NCI-H774 (cell line): ENCODE results near the gene EMC6.
A peak's percentile ranks its signal among the peaks of the same experiment; 100 is the strongest.

Experiments used
- DNase-seq: peaks from one replicate; lab custom pipeline; 2025; lab: John Stamatoyannopoulos, UW

EMC6 gene

DNA sequence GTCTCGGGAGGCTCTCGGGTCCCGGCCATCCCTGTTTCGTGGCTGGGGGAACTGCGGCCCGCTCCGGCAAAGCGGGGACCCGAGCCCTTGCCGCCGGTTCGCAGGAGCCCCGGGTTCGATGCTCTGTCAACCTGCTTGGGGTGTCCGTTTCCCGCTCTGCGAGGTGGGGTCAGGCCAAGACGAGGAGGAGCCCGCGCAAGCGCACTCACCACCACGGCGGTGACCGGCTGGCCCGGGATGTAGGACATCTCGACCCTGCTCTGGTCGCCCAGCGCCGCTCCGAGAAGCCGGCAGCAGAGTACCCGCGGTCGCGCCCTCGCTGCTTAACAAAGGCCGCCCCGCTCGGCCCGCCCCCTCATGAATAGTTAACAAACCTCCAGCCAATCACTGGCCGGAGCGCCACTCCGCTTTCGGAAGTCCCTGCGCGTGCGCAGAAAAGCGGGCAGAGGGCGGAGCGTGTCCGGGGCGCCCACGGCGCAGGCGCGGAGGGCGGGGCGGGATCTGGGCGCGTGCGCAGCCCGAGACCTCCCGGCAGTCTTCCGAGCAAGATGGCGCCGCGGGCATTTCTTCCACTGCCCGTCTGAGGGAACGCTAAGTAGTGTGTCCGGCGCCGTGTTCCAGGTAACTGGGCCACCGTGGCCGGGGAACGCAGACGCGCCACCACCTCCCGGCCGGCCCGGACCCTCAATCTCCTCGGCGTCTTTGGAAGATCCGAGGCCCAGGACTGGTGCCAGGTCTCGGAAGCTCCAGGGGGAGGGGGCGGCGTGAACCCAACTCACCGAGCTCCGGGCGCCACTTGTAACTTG is at the start of gene EMC6, which contains the start of gene TAX1BP3:
Gene EMC6 (plus strand): TSS at position 534 of the 806 bp plus-strand sequence. CDS start 335 bp downstream, outside the sequence.
Gene TAX1BP3 (minus strand): TSS at position 300 of the 806 bp plus-strand sequence. CDS start 52 bp downstream, at position 248.
- DNase-seq = peak; percentile 88

- no peak for DNase-seq
These were observed 47.4 kb upstream of the EMC6 start for GRCh38 chr17:3621146-3621720.

DNA sequence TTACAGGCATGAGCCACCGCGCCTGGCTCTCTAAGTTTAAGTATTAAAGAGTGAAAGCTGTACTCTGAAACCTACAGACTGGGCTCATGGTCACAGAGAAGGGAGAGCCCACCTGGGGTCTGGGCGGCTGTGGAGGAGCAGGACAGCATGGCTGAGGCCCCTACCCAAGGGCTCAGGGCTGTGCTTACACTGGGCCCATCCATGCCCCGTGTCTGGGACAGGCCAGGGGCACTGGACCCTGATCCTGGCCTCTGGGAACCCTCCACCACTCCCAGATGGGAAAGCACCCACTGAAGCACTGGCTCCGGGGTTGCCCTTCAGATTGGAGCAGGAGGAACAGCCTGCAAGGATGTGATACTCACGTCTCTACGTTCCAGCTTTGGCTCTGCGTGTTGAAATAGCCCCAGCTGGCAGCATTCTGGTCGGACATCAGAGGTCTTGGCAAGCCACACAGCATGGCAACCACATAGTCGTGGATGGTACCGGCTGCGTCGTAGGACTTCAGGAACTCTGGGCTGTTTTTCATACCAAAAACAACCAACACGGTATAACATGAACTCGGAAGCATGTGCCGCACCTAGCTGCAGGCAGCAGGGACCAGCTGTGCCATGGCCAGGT is 45.5 kb upstream of the EMC6 start:
- DNase-seq = no peak

DNA sequence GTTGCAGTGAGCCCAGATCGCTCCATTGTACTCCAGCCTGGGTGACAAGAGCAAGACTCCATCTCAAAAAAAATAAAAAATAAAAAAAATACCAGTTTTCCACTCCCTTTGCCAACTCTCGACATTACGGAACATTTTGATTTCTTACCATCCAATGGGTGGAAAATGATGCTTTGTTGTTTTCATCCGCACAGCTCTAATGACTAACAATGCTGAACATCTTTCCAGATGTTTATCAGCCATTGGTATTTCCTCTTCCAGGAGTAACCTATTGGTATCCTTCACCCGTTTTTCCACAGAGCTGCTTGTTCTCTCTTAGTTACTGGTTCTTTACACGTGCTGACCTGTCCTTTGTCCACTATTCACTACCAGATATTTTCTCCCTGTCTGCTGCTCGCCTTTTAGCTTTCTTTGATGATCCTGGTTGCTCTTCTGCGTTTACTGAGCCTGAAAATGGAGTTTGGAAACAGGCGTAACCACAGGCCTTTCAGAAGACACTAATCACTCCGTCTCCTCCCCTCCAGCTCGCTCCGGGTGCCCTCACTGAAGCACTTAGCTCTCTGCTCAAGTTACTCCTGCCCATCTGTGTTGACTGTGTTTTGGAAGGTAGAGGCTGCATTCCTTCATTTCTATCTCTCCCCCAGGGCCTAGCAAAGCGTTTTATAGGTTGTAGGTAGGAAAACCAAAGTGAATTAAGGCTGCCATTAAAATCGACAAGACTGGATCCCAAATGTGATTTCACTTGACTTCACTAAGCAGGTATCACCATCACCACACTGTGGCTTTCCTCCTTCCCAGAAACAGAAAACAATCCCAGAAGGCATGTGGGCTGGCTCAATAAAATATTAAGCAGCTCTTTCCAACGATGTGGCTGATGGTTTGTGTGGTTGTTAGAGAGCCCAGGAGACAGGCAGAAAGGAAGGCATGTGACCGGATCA is 41.5 kb upstream of the EMC6 start:
- DNase-seq = no peak

- DNase-seq = no peak
These were observed 40.8 kb upstream of the EMC6 start for GRCh38 chr17:3627769-3628167.

DNA sequence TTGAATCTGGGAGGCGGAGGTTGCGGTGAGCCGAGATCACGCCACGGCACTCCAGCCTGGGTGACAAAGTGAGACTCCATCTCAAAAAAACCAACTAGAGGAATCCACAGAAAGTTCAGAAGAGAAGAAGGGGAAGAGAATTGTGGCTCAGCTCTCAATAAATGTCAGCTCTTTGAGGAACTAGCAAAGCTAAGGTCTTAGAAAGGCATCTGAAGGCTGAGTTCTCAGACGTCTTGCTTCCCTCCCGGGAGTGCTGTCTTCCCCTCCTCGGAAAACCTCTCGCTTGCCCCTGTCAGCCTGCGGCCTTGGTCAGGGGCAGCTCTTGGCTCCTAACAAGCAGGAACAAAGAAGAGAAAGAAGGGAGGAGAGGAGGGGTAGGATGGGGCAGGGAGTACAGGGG is 37.8 kb upstream of the EMC6 start:
- DNase-seq = no peak

DNA sequence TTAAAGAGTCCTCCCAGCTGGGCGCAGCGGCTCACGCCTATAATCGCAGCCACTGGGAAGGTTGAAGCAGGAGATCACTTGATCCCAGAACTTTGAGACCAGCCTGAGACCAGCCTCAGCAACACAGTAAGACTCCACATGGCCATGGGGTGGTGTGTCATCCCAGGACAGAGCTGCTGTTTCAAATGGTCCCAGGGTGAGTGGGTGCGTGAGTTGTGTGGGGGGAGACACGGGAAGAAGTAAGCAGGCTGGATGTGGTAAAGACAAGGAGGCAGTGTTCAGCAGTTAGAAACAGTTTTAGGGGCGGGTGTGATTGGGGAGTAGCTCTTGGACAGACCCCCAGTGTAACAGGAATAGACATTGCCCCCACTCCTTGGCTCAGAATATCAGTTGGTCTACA is 36.3 kb upstream of the EMC6 start:
- DNase-seq = no peak

DNA sequence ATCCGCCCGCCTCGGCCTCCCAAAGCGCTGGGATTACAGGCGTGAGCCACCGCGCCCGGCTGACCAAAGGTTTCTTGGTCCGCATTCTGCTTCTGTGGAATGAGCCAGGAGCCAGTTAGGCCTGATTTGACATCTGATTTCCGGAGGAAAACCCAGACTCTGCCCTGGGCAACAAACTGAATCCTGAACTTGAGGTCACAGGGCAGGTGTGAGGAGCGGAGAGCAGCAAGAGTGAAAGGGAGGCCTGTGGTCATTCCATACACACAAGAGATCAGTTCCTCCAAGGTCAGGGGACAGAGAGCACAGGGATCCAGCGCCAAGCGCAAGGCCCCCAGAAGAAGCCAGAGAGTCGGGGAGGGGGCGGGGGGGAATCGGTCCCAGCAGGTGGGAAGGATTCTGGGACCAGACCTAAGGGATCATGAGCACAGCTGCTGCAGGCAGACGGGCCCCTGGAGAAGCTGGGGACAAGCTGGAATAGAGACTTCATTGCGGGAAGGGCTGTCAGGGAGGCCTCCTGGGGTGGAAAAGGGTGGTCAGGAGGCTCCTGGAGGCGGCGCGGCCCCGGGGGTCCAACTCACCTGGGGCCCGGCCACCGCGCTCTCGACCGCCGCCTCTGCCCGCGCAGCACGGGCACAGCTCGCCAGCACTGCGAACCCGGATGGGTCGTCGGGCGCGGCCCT is 33.0 kb upstream of the EMC6 start:
- no peak for DNase-seq

DNA sequence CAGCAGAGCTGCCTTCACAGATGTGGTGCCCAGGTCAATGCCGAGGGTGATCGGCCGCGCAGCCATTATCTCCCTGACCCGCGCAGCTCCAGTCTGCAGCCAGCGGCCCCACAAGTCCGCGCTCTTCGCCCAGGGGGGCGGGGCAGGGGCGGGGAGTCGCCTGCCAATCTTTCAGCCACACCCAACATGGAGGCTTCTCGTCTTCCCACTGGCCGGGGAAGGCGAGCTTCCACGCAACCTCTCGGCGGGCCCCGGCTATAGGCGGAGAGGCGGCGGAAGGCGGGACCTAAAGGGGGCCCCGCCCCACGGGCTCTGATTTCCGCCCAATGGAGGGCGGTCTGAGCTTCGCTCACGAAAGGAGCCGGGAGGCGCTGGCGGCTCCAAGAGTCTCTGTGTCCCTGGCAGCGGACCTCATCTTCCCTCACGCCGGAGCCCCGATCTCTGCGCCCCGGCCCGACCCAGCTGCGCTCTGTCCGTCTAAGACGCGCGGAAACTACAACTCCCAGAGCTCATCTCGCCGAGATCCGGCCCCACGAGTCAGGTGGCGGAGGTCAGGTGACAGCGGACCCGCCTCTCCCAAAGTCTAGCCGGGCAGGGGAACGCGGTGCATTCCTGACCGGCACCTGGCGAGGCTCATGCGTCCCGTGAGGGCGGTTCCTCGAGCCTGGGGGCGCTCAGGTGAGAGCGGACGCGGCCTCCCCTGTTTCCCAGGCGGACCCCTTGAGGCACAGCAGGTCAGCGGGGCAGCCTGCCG is 32.3 kb upstream of the EMC6 start, which contains the start of the genes CTNS and SHPK:
Gene CTNS (plus strand): TSS at position 607 of the 754 bp plus-strand sequence. CDS start 3,447 bp downstream, outside the sequence.
Gene SHPK (minus strand): TSS at position 97 of the 754 bp plus-strand sequence. CDS start 31 bp downstream, at position 66.
- DNase-seq = peak; percentile 80

DNA sequence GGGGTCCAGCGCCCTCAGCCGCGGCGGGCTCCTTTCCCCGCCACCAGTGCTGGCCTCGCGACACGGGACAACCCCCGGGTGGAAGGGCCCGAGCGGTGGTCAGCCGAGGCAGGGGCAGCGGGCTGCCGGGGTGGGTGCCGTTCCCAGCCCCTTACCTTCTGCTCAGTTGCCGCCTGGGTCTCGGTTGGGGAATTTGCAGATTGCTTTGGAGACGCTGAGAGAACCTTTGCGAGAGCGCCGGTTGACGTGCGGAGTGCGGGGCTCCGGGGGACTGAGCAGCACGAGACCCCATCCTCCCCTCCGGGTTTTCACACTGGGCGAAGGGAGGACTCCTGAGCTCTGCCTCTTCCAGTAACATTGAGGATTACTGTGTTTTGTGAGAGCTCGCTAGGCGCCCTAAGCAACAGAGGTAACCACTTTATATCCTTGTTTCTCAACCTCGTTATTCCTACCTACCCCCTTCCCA is 31.7 kb upstream of the EMC6 start:
- no peak for DNase-seq

DNA sequence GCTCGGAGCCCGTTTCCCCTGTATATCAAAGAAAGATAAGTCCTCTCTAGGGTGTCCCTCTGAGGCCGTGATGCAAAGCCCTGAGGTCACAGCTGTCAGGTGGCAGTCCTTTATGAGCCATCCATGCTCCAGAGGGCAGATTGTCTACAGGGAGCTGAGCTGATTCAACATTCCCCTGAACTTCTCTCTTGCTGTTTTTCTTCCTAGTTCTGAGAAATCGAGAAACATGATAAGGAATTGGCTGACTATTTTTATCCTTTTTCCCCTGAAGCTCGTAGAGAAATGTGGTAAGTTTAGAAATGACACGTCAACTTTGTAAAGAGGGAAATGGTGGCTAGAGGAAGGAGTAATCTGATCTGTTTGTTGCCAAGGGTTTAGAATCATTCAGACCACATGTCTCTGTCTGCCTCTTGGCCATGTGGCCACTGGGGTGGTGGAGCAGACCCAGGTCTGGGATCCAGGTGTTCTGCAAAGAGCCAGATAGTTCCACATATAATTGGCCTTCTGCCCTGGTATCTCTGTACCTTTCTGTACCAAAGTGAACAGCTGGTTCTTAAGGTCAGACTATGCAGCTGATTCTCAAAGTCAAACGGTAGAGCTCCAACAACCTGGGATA is 28.5 kb upstream of the EMC6 start:
- no peak for DNase-seq

- DNase-seq = no peak
These were observed 27.6 kb upstream of the EMC6 start for GRCh38 chr17:3641014-3641413.

GRCh38 chr17:3641717-3642486 is 26.7 kb upstream of the EMC6 start:
- DNase-seq = no peak

- DNase-seq = no peak
These were observed 24.7 kb upstream of the EMC6 start for GRCh38 chr17:3643889-3644349.

DNA sequence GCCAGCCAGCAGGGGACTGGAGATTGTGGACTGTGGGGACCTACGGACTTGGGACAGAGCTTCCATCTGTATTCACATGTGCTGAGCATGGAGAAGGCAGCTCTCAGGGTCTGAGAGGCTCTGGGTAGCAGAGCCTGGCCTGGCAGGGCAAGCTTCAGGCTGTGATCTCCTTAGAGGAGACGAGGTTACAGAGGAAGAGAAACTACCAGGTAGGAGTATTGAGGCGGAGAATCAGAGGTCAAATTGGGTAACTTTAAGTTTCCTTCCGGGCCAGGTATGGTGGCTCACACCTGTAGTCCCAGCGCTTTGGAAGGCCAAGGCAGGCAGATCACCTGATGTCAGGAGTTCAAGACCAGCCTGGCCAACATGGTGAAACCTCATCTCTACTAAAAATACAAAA is 23.3 kb upstream of the EMC6 start:
- DNase-seq = no peak

GRCh38 chr17:3647251-3647650 is 21.4 kb upstream of the EMC6 start:
- no peak for DNase-seq

GRCh38 chr17:3647769-3648555 is 20.6 kb upstream of the EMC6 start:
- peak; percentile 8 for DNase-seq

- no peak for DNase-seq
These were observed 12.8 kb upstream of the EMC6 start for GRCh38 chr17:3655766-3656165.
